Endothelial cell of umbilical vein (primary cell): ENCODE measurements around the gene SORCS3.

Experiments
- MYC ChIP-seq: IDR thresholded peaks from one replicate; pipeline ENCODE4 v1.6.1; 2011; ENCODE audit warnings: mild to moderate bottlenecking, low read depth, low read length
- TF ChIP-seq, protein P1 (sequence below), 2 donors: IDR thresholded peaks; 1 replicate in 1 of 2; 2 replicates in 1 of 2; pipeline ENCODE4 v1.5.1; 2011; ENCODE audit warnings: low read length in 2 of 2, mild to moderate bottlenecking in 2 of 2, moderate library complexity in 2 of 2, control low read depth in 1 of 2, inconsistent platforms in 1 of 2, low read depth in 1 of 2; ENCODE audit not compliant: insufficient read depth in 1 of 2; ENCODE audit errors: extremely low read depth in 1 of 2

DNA sequence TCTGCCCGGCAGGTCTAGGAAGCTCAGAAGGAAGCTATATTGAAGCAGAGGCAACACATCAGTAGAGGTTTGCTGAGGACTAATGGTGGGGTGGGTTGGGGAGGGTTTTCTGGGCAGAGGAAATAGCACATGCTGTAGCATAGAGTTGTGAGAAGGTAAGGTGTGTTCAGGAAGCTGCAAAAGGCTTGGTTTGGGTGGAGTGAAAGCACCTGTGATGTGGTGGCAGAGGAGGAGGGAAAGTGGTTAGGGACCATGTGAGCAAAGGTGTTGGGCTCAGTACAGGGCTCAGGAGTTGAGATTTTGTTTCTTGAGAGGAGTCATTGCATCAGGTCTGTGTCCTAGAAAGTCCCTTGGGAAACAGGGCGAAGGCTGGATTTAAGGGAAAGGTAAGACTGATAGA is 294.6 kb downstream of the SORCS3 start:
- TF ChIP-seq, protein P1, sequence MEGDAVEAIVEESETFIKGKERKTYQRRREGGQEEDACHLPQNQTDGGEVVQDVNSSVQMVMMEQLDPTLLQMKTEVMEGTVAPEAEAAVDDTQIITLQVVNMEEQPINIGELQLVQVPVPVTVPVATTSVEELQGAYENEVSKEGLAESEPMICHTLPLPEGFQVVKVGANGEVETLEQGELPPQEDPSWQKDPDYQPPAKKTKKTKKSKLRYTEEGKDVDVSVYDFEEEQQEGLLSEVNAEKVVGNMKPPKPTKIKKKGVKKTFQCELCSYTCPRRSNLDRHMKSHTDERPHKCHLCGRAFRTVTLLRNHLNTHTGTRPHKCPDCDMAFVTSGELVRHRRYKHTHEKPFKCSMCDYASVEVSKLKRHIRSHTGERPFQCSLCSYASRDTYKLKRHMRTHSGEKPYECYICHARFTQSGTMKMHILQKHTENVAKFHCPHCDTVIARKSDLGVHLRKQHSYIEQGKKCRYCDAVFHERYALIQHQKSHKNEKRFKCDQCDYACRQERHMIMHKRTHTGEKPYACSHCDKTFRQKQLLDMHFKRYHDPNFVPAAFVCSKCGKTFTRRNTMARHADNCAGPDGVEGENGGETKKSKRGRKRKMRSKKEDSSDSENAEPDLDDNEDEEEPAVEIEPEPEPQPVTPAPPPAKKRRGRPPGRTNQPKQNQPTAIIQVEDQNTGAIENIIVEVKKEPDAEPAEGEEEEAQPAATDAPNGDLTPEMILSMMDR (IDR thresholded peaks at IDR 0.05; ENCODE audit: extremely low read depth in 1 of 2, insufficient read depth in 1 of 2, low read depth in 1 of 2, low read length in 2 of 2): no peak
- TF ChIP-seq MYC: no peak
